Measurements from ENCODE around the gene STAT3. TPM values are rescaled to one million over a fixed set of nuclear protein-coding genes. Genes with fewer than 3 reads are reported as not detected.

Gene STAT3
- total and polyA plus RNA-seq, 2 donors from 2014 or later: 55.6 to 327 TPM

- no peak overlapping the region for H3K4me3 ChIP-seq (ENCODE audit: low read length in 3 of 3)
- H3K27me3 ChIP-seq (ENCODE audit: control insufficient read depth, insufficient read depth, low read length): no peaks in the 10 kb centered on the region
Observed at GRCh38 chr17:42289611-42290181, 98.5 kb downstream of the STAT3 start.

GRCh38 chr17:42288803-42289610 is 99.2 kb downstream of the STAT3 start:
- intact Hi-C loops (cut with DNase I): no loop called here
- peaks cover 0 to 24% (median 5%) of the 10 kb centered on the region in 3 donors for H3K4me1 ChIP-seq (ENCODE audit: control insufficient read depth in 2 of 3, insufficient read depth in 2 of 3, low read depth in 1 of 3, low read length in 3 of 3)
- H3K27me3 ChIP-seq (ENCODE audit: control insufficient read depth, insufficient read depth, low read length): no peaks in the 10 kb centered on the region
- H3K9ac ChIP-seq (ENCODE audit: low read length in 3 of 3): peak overlapping the region in 2 of 3 donors; percentile 31 to 51
- H3K36me3 ChIP-seq (ENCODE audit: control insufficient read depth in 2 of 3, insufficient read depth in 3 of 3, low read length in 3 of 3): no peaks in the 10 kb centered on the region
- H3K27ac ChIP-seq (ENCODE audit: low read depth in 2 of 2, low read length in 2 of 2): peak overlapping the region; percentile 89 to 92
- TF ChIP-seq, protein P1, sequence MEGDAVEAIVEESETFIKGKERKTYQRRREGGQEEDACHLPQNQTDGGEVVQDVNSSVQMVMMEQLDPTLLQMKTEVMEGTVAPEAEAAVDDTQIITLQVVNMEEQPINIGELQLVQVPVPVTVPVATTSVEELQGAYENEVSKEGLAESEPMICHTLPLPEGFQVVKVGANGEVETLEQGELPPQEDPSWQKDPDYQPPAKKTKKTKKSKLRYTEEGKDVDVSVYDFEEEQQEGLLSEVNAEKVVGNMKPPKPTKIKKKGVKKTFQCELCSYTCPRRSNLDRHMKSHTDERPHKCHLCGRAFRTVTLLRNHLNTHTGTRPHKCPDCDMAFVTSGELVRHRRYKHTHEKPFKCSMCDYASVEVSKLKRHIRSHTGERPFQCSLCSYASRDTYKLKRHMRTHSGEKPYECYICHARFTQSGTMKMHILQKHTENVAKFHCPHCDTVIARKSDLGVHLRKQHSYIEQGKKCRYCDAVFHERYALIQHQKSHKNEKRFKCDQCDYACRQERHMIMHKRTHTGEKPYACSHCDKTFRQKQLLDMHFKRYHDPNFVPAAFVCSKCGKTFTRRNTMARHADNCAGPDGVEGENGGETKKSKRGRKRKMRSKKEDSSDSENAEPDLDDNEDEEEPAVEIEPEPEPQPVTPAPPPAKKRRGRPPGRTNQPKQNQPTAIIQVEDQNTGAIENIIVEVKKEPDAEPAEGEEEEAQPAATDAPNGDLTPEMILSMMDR (IDR thresholded peaks at IDR 0.05; ENCODE audit: borderline replicate concordance, extremely low read depth, insufficient read depth): no peak
- peak overlapping the region in 1 of 3 donors; percentile 71 for H3K4me3 ChIP-seq (ENCODE audit: low read length in 3 of 3)
- peak in 2 of 5 donors; percentile 58 to 86 for DNase-seq
- H3K9me3 ChIP-seq (ENCODE audit: control insufficient read depth in 2 of 3, insufficient read depth in 1 of 3, low read length in 3 of 3): no peaks in the 10 kb centered on the region
- FAIRE-seq: no peak

More at GRCh38 chr17:42289611-42290181, 98.5 kb downstream of the STAT3 start:
- no peaks in the 10 kb centered on the region for H3K36me3 ChIP-seq (ENCODE audit: control insufficient read depth in 2 of 3, insufficient read depth in 3 of 3, low read length in 3 of 3)
- TF ChIP-seq, protein P1 (IDR thresholded peaks at IDR 0.05; ENCODE audit: borderline replicate concordance, extremely low read depth, insufficient read depth): no peak
- FAIRE-seq (no peak), DNase-seq (peak in 1 of 5 donors; percentile 72)
- H3K27ac ChIP-seq (ENCODE audit: low read depth in 2 of 2, low read length in 2 of 2): no peak overlapping the region
- H3K4me1 ChIP-seq (ENCODE audit: control insufficient read depth in 2 of 3, insufficient read depth in 2 of 3, low read depth in 1 of 3, low read length in 3 of 3): peaks cover 0 to 24% (median 5%) of the 10 kb centered on the region in 3 donors
- no peak overlapping the region for H3K9ac ChIP-seq (ENCODE audit: low read length in 3 of 3)
- no peaks in the 10 kb centered on the region for H3K9me3 ChIP-seq (ENCODE audit: control insufficient read depth in 2 of 3, insufficient read depth in 1 of 3, low read length in 3 of 3)
- intact Hi-C loops (cut with DNase I): no loop called here

DNA sequence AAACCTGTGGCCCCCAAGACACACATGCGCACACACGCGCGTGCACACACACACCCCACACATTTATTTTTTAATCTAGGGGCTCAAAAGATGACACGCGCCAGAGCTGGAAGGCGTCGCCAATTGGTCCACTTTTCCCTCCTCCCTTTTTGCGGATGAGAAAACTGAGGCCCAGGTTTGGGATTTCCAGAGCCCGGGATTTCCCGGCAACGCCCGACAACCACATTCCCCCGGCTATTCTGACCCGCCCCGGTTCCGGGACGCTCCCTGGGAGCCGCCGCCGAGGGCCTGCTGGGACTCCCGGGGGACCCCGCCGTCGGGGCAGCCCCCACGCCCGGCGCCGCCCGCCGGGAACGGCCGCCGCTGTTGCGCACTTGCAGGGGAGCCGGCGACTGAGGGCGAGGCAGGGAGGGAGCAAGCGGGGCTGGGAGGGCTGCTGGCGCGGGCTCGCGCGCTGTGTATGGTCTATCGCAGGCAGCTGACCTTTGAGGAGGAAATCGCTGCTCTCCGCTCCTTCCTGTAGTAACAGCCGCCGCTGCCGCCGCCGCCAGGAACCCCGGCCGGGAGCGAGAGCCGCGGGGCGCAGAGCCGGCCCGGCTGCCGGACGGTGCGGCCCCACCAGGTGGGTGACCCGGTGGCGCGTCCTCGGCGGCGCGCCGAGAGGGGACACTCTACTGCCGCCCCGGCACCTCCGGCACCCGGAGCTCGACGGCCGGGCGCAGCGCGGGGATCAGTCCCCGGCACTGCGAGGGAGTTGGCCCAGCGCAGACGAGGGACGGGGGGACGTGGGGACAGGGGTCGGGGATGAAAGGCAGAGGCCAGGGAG is 100.1 kb downstream of the STAT3 start, which contains the start of gene STAT5A:
STAT5A (plus strand) TSS at position 522 of the 826 bp plus-strand sequence. CDS start 914 bp downstream, outside the sequence.
- Histone ChIP-seq H3K4me3 (ENCODE audit: low read length in 3 of 3) (peak within 1 kb of the TSS in 2 of 3 donors; percentile 59 to 71), H3K9ac (ENCODE audit: low read length in 3 of 3) (peak within 1 kb of the TSS in 2 of 3 donors; percentile 46 to 83), H3K9me3 (ENCODE audit: control insufficient read depth in 2 of 3, insufficient read depth in 1 of 3, low read length in 3 of 3) (no peaks in the 10 kb centered on the region), H3K4me1 (ENCODE audit: control insufficient read depth in 2 of 3, insufficient read depth in 2 of 3, low read depth in 1 of 3, low read length in 3 of 3) (peaks cover 0 to 24% (median 5%) of the 10 kb centered on the region in 3 donors), H3K27me3 (ENCODE audit: control insufficient read depth, insufficient read depth, low read length) (no peaks in the 10 kb centered on the region), H3K27ac (ENCODE audit: low read depth in 2 of 2, low read length in 2 of 2) (peak within 1 kb of the TSS; percentile 89 to 92), H3K36me3 (ENCODE audit: control insufficient read depth in 2 of 3, insufficient read depth in 3 of 3, low read length in 3 of 3) (no peaks in the 10 kb centered on the region)
- intact Hi-C loops (cut with DNase I): no loop called here
- DNase-seq (peak; percentile 83 to 96 (median 86)), FAIRE-seq (no peak)
- TF ChIP-seq, protein P1 (IDR thresholded peaks at IDR 0.05; ENCODE audit: borderline replicate concordance, extremely low read depth, insufficient read depth): no peak

Measured in kidney (tissue), 14 donors.